ENCODE data around the gene PIH1D1. TPM values are rescaled to one million over a fixed set of nuclear protein-coding genes. Genes with fewer than 3 reads are reported as not detected.

PIH1D1 gene
- total and polyA plus RNA-seq, 2 of the 13 experiments (the other 11 are each of a cell fraction or from before 2014, with no cell fraction given), result 110 to 137 TPM

- TF ChIP-seq, protein P1, sequence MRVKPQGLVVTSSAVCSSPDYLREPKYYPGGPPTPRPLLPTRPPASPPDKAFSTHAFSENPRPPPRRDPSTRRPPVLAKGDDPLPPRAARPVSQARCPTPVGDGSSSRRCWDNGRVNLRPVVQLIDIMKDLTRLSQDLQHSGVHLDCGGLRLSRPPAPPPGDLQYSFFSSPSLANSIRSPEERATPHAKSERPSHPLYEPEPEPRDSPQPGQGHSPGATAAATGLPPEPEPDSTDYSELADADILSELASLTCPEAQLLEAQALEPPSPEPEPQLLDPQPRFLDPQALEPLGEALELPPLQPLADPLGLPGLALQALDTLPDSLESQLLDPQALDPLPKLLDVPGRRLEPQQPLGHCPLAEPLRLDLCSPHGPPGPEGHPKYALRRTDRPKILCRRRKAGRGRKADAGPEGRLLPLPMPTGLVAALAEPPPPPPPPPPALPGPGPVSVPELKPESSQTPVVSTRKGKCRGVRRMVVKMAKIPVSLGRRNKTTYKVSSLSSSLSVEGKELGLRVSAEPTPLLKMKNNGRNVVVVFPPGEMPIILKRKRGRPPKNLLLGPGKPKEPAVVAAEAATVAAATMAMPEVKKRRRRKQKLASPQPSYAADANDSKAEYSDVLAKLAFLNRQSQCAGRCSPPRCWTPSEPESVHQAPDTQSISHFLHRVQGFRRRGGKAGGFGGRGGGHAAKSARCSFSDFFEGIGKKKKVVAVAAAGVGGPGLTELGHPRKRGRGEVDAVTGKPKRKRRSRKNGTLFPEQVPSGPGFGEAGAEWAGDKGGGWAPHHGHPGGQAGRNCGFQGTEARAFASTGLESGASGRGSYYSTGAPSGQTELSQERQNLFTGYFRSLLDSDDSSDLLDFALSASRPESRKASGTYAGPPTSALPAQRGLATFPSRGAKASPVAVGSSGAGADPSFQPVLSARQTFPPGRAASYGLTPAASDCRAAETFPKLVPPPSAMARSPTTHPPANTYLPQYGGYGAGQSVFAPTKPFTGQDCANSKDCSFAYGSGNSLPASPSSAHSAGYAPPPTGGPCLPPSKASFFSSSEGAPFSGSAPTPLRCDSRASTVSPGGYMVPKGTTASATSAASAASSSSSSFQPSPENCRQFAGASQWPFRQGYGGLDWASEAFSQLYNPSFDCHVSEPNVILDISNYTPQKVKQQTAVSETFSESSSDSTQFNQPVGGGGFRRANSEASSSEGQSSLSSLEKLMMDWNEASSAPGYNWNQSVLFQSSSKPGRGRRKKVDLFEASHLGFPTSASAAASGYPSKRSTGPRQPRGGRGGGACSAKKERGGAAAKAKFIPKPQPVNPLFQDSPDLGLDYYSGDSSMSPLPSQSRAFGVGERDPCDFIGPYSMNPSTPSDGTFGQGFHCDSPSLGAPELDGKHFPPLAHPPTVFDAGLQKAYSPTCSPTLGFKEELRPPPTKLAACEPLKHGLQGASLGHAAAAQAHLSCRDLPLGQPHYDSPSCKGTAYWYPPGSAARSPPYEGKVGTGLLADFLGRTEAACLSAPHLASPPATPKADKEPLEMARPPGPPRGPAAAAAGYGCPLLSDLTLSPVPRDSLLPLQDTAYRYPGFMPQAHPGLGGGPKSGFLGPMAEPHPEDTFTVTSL (CRISPR knock-in tag; IDR thresholded peaks at IDR 0.05; ENCODE audit: borderline replicate concordance), result peak; percentile 30; the same call in 1 of the 2 replicates
- TF ChIP-seq ZNF280D (CRISPR knock-in tag; IDR thresholded peaks at IDR 0.05) (no peak), RFX5 (IDR thresholded peaks at IDR 0.05; ENCODE audit: low read depth, low read length) (no peak), CREM (IDR thresholded peaks at IDR 0.05) (no peak), CREM (CRISPR knock-in tag; IDR thresholded peaks at IDR 0.05) (no peak), E2F5 (CRISPR knock-in tag; conservative IDR thresholded peaks at IDR 0.05) (no peak), TCF12 (IDR thresholded peaks at IDR 0.05) (no peak), TCF12 (CRISPR knock-in tag; IDR thresholded peaks at IDR 0.05) (0 out of 2 replicates have a peak, but pooled peaks have one; percentile 32), ATF7 (IDR thresholded peaks at IDR 0.05) (no peak), ATF7 (CRISPR knock-in tag; IDR thresholded peaks at IDR 0.05) (peak; percentile 59), RBM22 (optimal IDR thresholded peaks at IDR 0.05; ENCODE audit: low read length) (peak; percentile 87), HOXA9 (CRISPR knock-in tag; IDR thresholded peaks at IDR 0.05; ENCODE audit: borderline replicate concordance) (no peak), ZNF607 (CRISPR knock-in tag; IDR thresholded peaks at IDR 0.05; ENCODE audit: borderline replicate concordance) (peak; percentile 22; the same call in 1 of the 2 replicates), TRIM24 (CRISPR knock-in tag; IDR thresholded peaks at IDR 0.05) (no peak)
- TF ChIP-seq, protein P2, sequence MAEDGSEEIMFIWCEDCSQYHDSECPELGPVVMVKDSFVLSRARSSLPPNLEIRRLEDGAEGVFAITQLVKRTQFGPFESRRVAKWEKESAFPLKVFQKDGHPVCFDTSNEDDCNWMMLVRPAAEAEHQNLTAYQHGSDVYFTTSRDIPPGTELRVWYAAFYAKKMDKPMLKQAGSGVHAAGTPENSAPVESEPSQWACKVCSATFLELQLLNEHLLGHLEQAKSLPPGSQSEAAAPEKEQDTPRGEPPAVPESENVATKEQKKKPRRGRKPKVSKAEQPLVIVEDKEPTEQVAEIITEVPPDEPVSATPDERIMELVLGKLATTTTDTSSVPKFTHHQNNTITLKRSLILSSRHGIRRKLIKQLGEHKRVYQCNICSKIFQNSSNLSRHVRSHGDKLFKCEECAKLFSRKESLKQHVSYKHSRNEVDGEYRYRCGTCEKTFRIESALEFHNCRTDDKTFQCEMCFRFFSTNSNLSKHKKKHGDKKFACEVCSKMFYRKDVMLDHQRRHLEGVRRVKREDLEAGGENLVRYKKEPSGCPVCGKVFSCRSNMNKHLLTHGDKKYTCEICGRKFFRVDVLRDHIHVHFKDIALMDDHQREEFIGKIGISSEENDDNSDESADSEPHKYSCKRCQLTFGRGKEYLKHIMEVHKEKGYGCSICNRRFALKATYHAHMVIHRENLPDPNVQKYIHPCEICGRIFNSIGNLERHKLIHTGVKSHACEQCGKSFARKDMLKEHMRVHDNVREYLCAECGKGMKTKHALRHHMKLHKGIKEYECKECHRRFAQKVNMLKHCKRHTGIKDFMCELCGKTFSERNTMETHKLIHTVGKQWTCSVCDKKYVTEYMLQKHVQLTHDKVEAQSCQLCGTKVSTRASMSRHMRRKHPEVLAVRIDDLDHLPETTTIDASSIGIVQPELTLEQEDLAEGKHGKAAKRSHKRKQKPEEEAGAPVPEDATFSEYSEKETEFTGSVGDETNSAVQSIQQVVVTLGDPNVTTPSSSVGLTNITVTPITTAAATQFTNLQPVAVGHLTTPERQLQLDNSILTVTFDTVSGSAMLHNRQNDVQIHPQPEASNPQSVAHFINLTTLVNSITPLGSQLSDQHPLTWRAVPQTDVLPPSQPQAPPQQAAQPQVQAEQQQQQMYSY (CRISPR knock-in tag; IDR thresholded peaks at IDR 0.05), result 0 out of 2 replicates have a peak, but pooled peaks have one; percentile 16
Observed at GRCh38 chr19:49453757-49454240, 2.2 kb upstream of the PIH1D1 start (continued).
